Measurements from ENCODE around the gene SIGLEC14. TPM values are rescaled to one million over a fixed set of nuclear protein-coding genes. Genes with fewer than 3 reads are reported as not detected.

SIGLEC14 gene
- total and polyA plus RNA-seq, 2 donors (not counting 3 experiments of a cell fraction or from before 2014, with no cell fraction given): 0.10 TPM; not detected in 1

DNA sequence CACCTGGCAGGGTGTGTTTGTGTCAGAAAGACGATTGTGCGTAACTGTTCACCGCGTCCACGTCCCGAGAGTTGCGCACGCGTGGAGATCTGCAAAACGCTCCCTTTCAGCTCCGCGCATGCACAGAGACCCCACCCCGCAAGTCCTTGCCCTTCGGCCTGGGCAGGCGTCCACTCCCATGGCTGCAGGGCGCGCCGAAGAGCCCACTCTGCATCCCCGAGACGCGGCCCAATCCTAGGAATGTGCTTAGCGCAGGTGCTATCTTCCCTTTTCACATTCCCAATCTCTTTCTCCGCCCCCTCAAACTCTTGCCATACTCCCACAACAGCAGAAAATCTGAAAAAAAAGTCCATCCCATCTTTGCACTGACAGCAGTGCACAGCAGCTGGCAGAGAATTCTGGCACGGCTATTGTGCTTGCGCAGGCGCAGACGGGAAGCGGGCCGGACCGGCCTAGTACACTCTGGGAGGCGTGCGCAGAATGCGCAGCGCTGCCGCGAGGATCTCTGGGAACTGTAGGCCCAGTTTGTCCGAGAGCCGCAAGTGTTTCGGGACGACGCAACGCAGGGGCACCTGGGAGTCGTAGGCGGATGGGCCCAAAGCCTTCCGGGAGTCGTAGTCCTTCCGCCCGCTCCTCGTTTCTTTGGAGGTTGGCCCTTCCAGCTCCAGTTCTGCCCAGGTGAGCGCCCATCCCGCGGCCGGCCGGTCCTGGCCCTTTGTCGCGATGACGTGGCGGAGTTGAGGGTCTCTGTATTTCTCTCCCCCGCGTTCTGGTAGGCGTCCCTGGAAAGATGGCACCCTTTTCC is 52.5 kb downstream of the SIGLEC14 start:
- intact Hi-C loops (cut with micrococcal nuclease): loop anchor here (1.0 to 2.0 kb wide), 4 partner anchors 23 to 485 kb away; partner anchors contain the start of genes CTU1 and ZNF175
- Histone ChIP-seq H3K4me1 (ENCODE audit: control insufficient read depth, extremely low read depth, insufficient read depth, low read length) (peaks cover 6% of the 10 kb centered on the region), H3K36me3 (ENCODE audit: control insufficient read depth in 2 of 2, extremely low read depth in 1 of 2, insufficient read depth in 2 of 2, low read length in 2 of 2) (no peaks in the 10 kb centered on the region), H3K27me3 (ENCODE audit: control insufficient read depth in 2 of 2, insufficient read depth in 2 of 2, low read length in 2 of 2) (no peaks in the 10 kb centered on the region), H3K4me3 (replicated peaks in 1 of 3; ENCODE audit: insufficient read depth in 1 of 3, low read depth in 1 of 3, low read length in 3 of 3) (peak overlapping the region; percentile 16 to 53 (median 51)), H3K9ac (replicated peaks; ENCODE audit: extremely low read depth, insufficient read depth, low read length) (peak overlapping the region; percentile 1), H3K9me3 (replicated peaks; ENCODE audit: control insufficient read depth, insufficient read depth, low read length) (no peaks in the 10 kb centered on the region), H3K79me2 (ENCODE audit: control insufficient read depth, insufficient read depth, low read length) (no peaks in the 10 kb centered on the region), H4K20me1 (replicated peaks; ENCODE audit: control insufficient read depth, extremely low read depth, insufficient read depth, low read length) (no peaks in the 10 kb centered on the region), H2AFZ (ENCODE audit: low read depth, low read length) (peak overlapping the region; percentile 82), H3K27ac (ENCODE audit: insufficient read depth, low read depth, low read length) (no peak overlapping the region), H3K4me2 (ENCODE audit: insufficient read depth, low read length) (peak overlapping the region; percentile 81), H3K9me1 (replicated peaks; ENCODE audit: control insufficient read depth, extremely low read depth, insufficient read depth, low read length) (no peaks in the 10 kb centered on the region)
- TF ChIP-seq JUN (IDR thresholded peaks at IDR 0.05; ENCODE audit: borderline replicate concordance, insufficient read depth, insufficient read length, low read depth) (no peak), MAX (IDR thresholded peaks at IDR 0.05; ENCODE audit: insufficient read depth, insufficient read length) (peak; percentile 62)
- no TSS peak for BruUV-seq (replicated peaks)
- FAIRE-seq (peak; percentile 99), DNase-seq (ENCODE audit: low read depth, low spot score) (peak; percentile 97)
- CTCF ChIA-PET: interaction anchor here (1.1 to 1.3 kb wide), 2 partner anchors 11 to 63 kb away, joined by 4 to 5 read pairs; no protein-coding TSS in a partner anchor
- dilution Hi-C loops (cut with MboI; ENCODE audit: extremely low pct_ligation_motif_present, low sequenced_read_pairs): no loop called here
- POLR2A ChIA-PET: interaction anchor here (0.9 kb wide), 1 partner anchor 23 kb away, joined by 4 read pairs; the partner anchor contains the start of gene ZNF175

GRCh38 chr19:51593138-51593890 is 53.3 kb downstream of the SIGLEC14 start:
- H4K20me1 ChIP-seq (replicated peaks; ENCODE audit: control insufficient read depth, extremely low read depth, insufficient read depth, low read length): no peaks in the 10 kb centered on the region
- H3K9me1 ChIP-seq (replicated peaks; ENCODE audit: control insufficient read depth, extremely low read depth, insufficient read depth, low read length): no peaks in the 10 kb centered on the region
- intact Hi-C loops (cut with micrococcal nuclease): no loop called here
- H3K27me3 ChIP-seq (ENCODE audit: control insufficient read depth in 2 of 2, insufficient read depth in 2 of 2, low read length in 2 of 2): no peaks in the 10 kb centered on the region
- FAIRE-seq (no peak), DNase-seq (ENCODE audit: low read depth, low spot score) (no peak)
- peaks cover 0 to under 1% of the 10 kb centered on the region in 2 experiments for H3K36me3 ChIP-seq (ENCODE audit: control insufficient read depth in 2 of 2, extremely low read depth in 1 of 2, insufficient read depth in 2 of 2, low read length in 2 of 2)
- TF ChIP-seq MAX (IDR thresholded peaks at IDR 0.05; ENCODE audit: insufficient read depth, insufficient read length) (no peak), POLR2A (IDR thresholded peaks at IDR 0.05; ENCODE audit: low read depth, low read length) (peak; percentile 10)
- peak overlapping the region; percentile 81 for H3K4me2 ChIP-seq (ENCODE audit: insufficient read depth, low read length)
- ChIA-PET POLR2A (interaction anchor here (0.9 kb wide), 1 partner anchor 22 kb away, joined by 4 read pairs; the partner anchor contains the start of gene ZNF175), CTCF (interaction anchor here (1.3 kb wide), 1 partner anchor 64 kb away, joined by 4 read pairs; no protein-coding TSS in a partner anchor)
- H3K4me3 ChIP-seq (replicated peaks in 1 of 3; ENCODE audit: insufficient read depth in 1 of 3, low read depth in 1 of 3, low read length in 3 of 3): peak overlapping the region in 2 of 3 experiments; percentile 40 to 53
- no TSS peak for BruUV-seq (replicated peaks)
- H3K9ac ChIP-seq (replicated peaks; ENCODE audit: extremely low read depth, insufficient read depth, low read length): no peak overlapping the region
- peaks cover 2% of the 10 kb centered on the region for H3K9me3 ChIP-seq (replicated peaks; ENCODE audit: control insufficient read depth, insufficient read depth, low read length)
- H3K27ac ChIP-seq (ENCODE audit: insufficient read depth, low read depth, low read length): no peak overlapping the region
- H3K79me2 ChIP-seq (ENCODE audit: control insufficient read depth, insufficient read depth, low read length): no peaks in the 10 kb centered on the region
- H3K4me1 ChIP-seq (ENCODE audit: control insufficient read depth, extremely low read depth, insufficient read depth, low read length): peaks cover 6% of the 10 kb centered on the region
- dilution Hi-C loops (cut with MboI; ENCODE audit: extremely low pct_ligation_motif_present, low sequenced_read_pairs): no loop called here
- H2AFZ ChIP-seq (ENCODE audit: low read depth, low read length): peak overlapping the region; percentile 61

MicroRNA genes within 50 kb of the gene (microRNA counts, 767-probe panel; counts per million panel counts)
- microRNA hsa-let-7e-5p (20,166 counts per million, percentile 99 among the panel's probes with 10 or more counts), microRNA hsa-miR-125a-3p (723 counts per million, percentile 96 among the panel's probes with 10 or more counts), microRNA hsa-miR-125a-5p (22,495 counts per million, percentile 99 among the panel's probes with 10 or more counts), microRNA hsa-miR-99b-5p (16,791 counts per million, percentile 98 among the panel's probes with 10 or more counts)

Small RNA genes lying within 50 kb of the gene (microRNA-seq; reads per million reads assigned to microRNA genes)
- gene MIR125A (ENCODE audit: borderline number of aligned reads, borderline replicate concordance) (1,282 reads per million, percentile 84 among the genes with 10 or more reads in this experiment), gene MIR99B (ENCODE audit: borderline number of aligned reads, borderline replicate concordance) (2,520 reads per million, percentile 90 among the genes with 10 or more reads in this experiment), gene MIRLET7E (ENCODE audit: borderline number of aligned reads, borderline replicate concordance) (6,097 reads per million, percentile 96 among the genes with 10 or more reads in this experiment)

Small RNA genes lying within 50 kb of the gene (small RNA-seq; reads per million reads assigned to genes)
- not detected for gene AC018755.2 (ENCODE audit: insufficient read depth, insufficient read length, low read depth, low replicate concordance)
- not detected for gene MIR125A (ENCODE audit: insufficient read depth, insufficient read length, low read depth, low replicate concordance)
- not detected for gene MIR99B (ENCODE audit: insufficient read depth, insufficient read length, low read depth, low replicate concordance)
- not detected for gene MIRLET7E (ENCODE audit: insufficient read depth, insufficient read length, low read depth, low replicate concordance)

Other genes with a start within 250 kb of the SIGLEC14 start
- gene SIGLEC10, start 229.2 kb downstream of the SIGLEC14 start, total RNA-seq: not detected in 2 replicates
- gene SIGLEC10, start 229.2 kb downstream of the SIGLEC14 start, polyA plus RNA-seq: not detected in 2 replicates
- gene SIGLEC8, start 188.4 kb downstream of the SIGLEC14 start, total RNA-seq: not detected in 2 replicates
- not detected in 2 replicates for gene SIGLEC8, start 188.4 kb downstream of the SIGLEC14 start, polyA plus RNA-seq
- not detected in 2 replicates for gene CEACAM18, start 168.3 kb downstream of the SIGLEC14 start, total RNA-seq
- gene CEACAM18, start 168.3 kb downstream of the SIGLEC14 start, polyA plus RNA-seq: not detected in 2 replicates
- not detected in 2 replicates for gene SIGLEC12, start 145.0 kb downstream of the SIGLEC14 start, total RNA-seq
- not detected in 2 replicates for gene SIGLEC12, start 145.0 kb downstream of the SIGLEC14 start, polyA plus RNA-seq
- gene SIGLEC6, start 115.2 kb downstream of the SIGLEC14 start, total RNA-seq: not detected in 2 replicates
- gene SIGLEC6, start 115.2 kb downstream of the SIGLEC14 start, polyA plus RNA-seq: not detected in 2 replicates
- 16.5 and 21.4 TPM in 2 replicates for gene ZNF175, start 75.5 kb downstream of the SIGLEC14 start, total RNA-seq
- gene ZNF175, start 75.5 kb downstream of the SIGLEC14 start, polyA plus RNA-seq: 3.8 and 4.9 TPM in 2 replicates
- gene SIGLEC5, start 16.4 kb downstream of the SIGLEC14 start, total RNA-seq: not detected in 2 replicates
- not detected in 2 replicates for gene SIGLEC5, start 16.4 kb downstream of the SIGLEC14 start, polyA plus RNA-seq
- gene SPACA6, start 46.5 kb upstream of the SIGLEC14 start, total RNA-seq: 34.4 and 41.1 TPM in 2 replicates
- gene SPACA6, start 46.5 kb upstream of the SIGLEC14 start, polyA plus RNA-seq: 11.9 and 14.5 TPM in 2 replicates
- not detected in 2 replicates for gene HAS1, start 77.2 kb upstream of the SIGLEC14 start, total RNA-seq
- not detected in 2 replicates for gene HAS1, start 77.2 kb upstream of the SIGLEC14 start, polyA plus RNA-seq
- not detected in 2 replicates for gene FPR1, start 105.1 kb upstream of the SIGLEC14 start, total RNA-seq
- gene FPR1, start 105.1 kb upstream of the SIGLEC14 start, polyA plus RNA-seq: not detected in 2 replicates
- not detected in 2 replicates for gene FPR2, start 114.4 kb upstream of the SIGLEC14 start, total RNA-seq
- gene FPR2, start 114.4 kb upstream of the SIGLEC14 start, polyA plus RNA-seq: not detected in 2 replicates
- not detected in 2 replicates for gene FPR3, start 148.3 kb upstream of the SIGLEC14 start, total RNA-seq
- not detected in 2 replicates for gene FPR3, start 148.3 kb upstream of the SIGLEC14 start, polyA plus RNA-seq
- 3.2 and 4.0 TPM in 2 replicates for gene ZNF577, start 241.1 kb upstream of the SIGLEC14 start, total RNA-seq
- 3.1 and 4.7 TPM in 2 replicates for gene ZNF577, start 241.1 kb upstream of the SIGLEC14 start, polyA plus RNA-seq